ENCODE measurements around the gene TCEAL1. TPM values are rescaled to one million over a fixed set of nuclear protein-coding genes. Genes with fewer than 3 reads are reported as not detected.

TCEAL1 gene
- polyA plus RNA-seq, 1 donor (not counting 4 experiments of a cell fraction or from before 2014, with no cell fraction given), result 21.5 TPM

DNA sequence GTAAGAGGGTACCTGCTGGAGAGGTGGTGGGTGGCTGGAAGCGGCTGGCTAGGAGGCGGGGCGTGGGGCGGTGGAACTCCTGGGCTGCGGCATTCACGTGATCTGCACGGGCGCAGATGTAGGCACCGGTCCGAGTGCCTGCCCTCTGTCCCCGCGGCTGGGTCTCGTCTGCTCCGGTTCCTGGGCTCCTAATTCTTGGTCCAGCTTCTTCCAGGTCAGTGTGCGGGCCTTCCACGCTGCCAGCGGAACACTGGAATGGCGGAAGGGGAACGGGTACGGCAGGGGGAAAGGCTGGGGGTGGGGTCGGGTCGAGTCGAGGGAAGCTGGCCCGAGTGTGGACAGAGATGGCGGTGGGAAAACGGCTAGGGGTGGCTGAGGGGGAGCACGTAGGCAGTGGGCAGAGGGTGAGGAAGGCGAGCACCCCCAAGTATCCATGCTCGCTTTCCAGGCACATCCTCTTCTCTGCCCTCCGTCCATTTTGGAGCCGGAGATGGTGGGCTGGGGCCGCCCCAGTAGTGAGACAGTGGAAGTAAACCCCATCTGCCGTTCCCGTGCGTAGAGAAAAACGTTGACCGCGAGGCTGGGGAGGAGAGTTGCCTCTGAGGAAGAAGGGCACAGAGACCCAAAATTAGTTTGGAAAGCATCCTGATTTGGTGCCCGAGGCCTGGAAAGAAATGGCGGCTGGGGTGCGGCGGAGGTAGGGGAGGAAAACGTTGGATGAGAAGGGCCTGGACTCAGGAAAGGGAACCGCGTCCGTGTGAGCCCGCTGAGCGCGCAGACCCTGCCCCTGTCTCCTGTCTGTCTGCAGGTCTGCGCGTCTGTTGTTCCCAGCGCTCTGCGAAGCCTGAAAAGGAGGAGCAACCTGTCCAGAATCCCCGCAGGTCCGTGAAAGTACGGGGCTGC, 43.1 kb upstream of the TCEAL1 start, which contains the start of gene TCEAL4:
TCEAL4 (plus strand) TSS at position 105 of the 903 bp plus-strand sequence. CDS start 1,161 bp downstream, outside the sequence.
- TF ChIP-seq EZH2 (IDR thresholded peaks at IDR 0.05; ENCODE audit: low read length) (no peak), CTCF (optimal IDR thresholded peaks at IDR 0.05 in 1 of 3, IDR thresholded peaks at IDR 0.05 in 1 of 3, conservative IDR thresholded peaks at IDR 0.05 in 1 of 3; ENCODE audit: extremely low read depth in 1 of 3, insufficient read depth in 2 of 3, low read length in 3 of 3) (no peak)
- Histone ChIP-seq H3K27me3 (ENCODE audit: control insufficient read depth, extremely low read depth, insufficient read depth, low read length) (no peaks in the 10 kb centered on the region), H3K79me2 (ENCODE audit: control insufficient read depth, insufficient read depth, low read length) (peaks cover 11% of the 10 kb centered on the region), H3K4me3 (ENCODE audit: control insufficient read depth in 2 of 3, extremely low read depth in 1 of 3, insufficient read depth in 2 of 3, low read depth in 1 of 3, low read length in 3 of 3) (peak within 1 kb of the TSS; percentile 60 to 77 (median 70)), H3K9me1 (ENCODE audit: control insufficient read depth, extremely low read depth, insufficient read depth, low read length) (no peaks in the 10 kb centered on the region), H3K36me3 (ENCODE audit: control insufficient read depth in 2 of 2, extremely low read depth in 1 of 2, insufficient read depth in 2 of 2, low read length in 2 of 2) (peaks cover 2 to 3% of the 10 kb centered on the region in 2 experiments), H4K20me1 (ENCODE audit: control insufficient read depth, extremely low read depth, insufficient read depth, low read length) (no peaks in the 10 kb centered on the region), H3K4me2 (ENCODE audit: control insufficient read depth, extremely low read depth, insufficient read depth, low read depth, low read length) (peak within 1 kb of the TSS; percentile 63), H3K4me1 (ENCODE audit: control insufficient read depth, extremely low read depth, insufficient read depth, low read length) (no peaks in the 10 kb centered on the region), H3K27ac (ENCODE audit: control insufficient read depth, insufficient read depth, low read length) (peak within 1 kb of the TSS; percentile 59), H2AFZ (ENCODE audit: control insufficient read depth, low read length) (peak within 1 kb of the TSS; percentile 57), H3K9me3 (ENCODE audit: control insufficient read depth, low read depth, low read length) (no peaks in the 10 kb centered on the region), H3K9ac (ENCODE audit: control insufficient read depth, extremely low read depth, insufficient read depth, low read length) (peak within 1 kb of the TSS; percentile 84)
- dilution Hi-C loops (cut with MboI; ENCODE audit: extremely low pct_ligation_motif_present, low sequenced_read_pairs), result no loop called here
- FAIRE-seq (no peak), DNase-seq (ENCODE audit: low read depth, low spot score) (no peak)

GRCh38 chrX:103586314-103586646, 42.5 kb upstream of the TCEAL1 start:
- dilution Hi-C loops (cut with MboI; ENCODE audit: extremely low pct_ligation_motif_present, low sequenced_read_pairs), result no loop called here
- Histone ChIP-seq H3K79me2 (ENCODE audit: control insufficient read depth, insufficient read depth, low read length) (peaks cover 11% of the 10 kb centered on the region), H3K9me3 (ENCODE audit: control insufficient read depth, low read depth, low read length) (no peaks in the 10 kb centered on the region), H3K9ac (ENCODE audit: control insufficient read depth, extremely low read depth, insufficient read depth, low read length) (peak overlapping the region; percentile 84), H4K20me1 (ENCODE audit: control insufficient read depth, extremely low read depth, insufficient read depth, low read length) (no peaks in the 10 kb centered on the region), H3K36me3 (ENCODE audit: control insufficient read depth in 2 of 2, extremely low read depth in 1 of 2, insufficient read depth in 2 of 2, low read length in 2 of 2) (peaks cover 2 to 3% of the 10 kb centered on the region in 2 experiments), H3K9me1 (ENCODE audit: control insufficient read depth, extremely low read depth, insufficient read depth, low read length) (no peaks in the 10 kb centered on the region), H3K27ac (ENCODE audit: control insufficient read depth, insufficient read depth, low read length) (peak overlapping the region; percentile 59), H3K4me3 (ENCODE audit: control insufficient read depth in 2 of 3, extremely low read depth in 1 of 3, insufficient read depth in 2 of 3, low read depth in 1 of 3, low read length in 3 of 3) (peak overlapping the region; percentile 60 to 77 (median 70)), H3K4me1 (ENCODE audit: control insufficient read depth, extremely low read depth, insufficient read depth, low read length) (no peaks in the 10 kb centered on the region), H3K4me2 (ENCODE audit: control insufficient read depth, extremely low read depth, insufficient read depth, low read depth, low read length) (peak overlapping the region; percentile 63), H3K27me3 (ENCODE audit: control insufficient read depth, extremely low read depth, insufficient read depth, low read length) (no peaks in the 10 kb centered on the region), H2AFZ (ENCODE audit: control insufficient read depth, low read length) (no peak overlapping the region)
- DNase-seq (ENCODE audit: low read depth, low spot score) (no peak), FAIRE-seq (no peak)
- TF ChIP-seq EZH2 (IDR thresholded peaks at IDR 0.05; ENCODE audit: low read length) (no peak), CTCF (optimal IDR thresholded peaks at IDR 0.05 in 1 of 3, IDR thresholded peaks at IDR 0.05 in 1 of 3, conservative IDR thresholded peaks at IDR 0.05 in 1 of 3; ENCODE audit: extremely low read depth in 1 of 3, insufficient read depth in 2 of 3, low read length in 3 of 3) (no peak)

Data from keratinocyte (primary cell).